Colonic mucosa (tissue), 4 donors: ENCODE data around the gene CD200. TPM values are rescaled to one million over a fixed set of nuclear protein-coding genes. Genes with fewer than 3 reads are reported as not detected.

Experiments used
- DNase-seq: peaks from one replicate; pipeline ENCODE4 v3.0.0-alpha.2; 2020
- H3K27ac ChIP-seq: fragments of 200-600 bp; one replicate; pipeline ENCODE4 v1.8.0; 2021
- H3K27me3 ChIP-seq: fragments of 200-600 bp; one replicate; pipeline ENCODE4 v1.8.0; 2021
- H3K36me3 ChIP-seq: fragments of 200-600 bp; one replicate; pipeline ENCODE4 v1.8.0; 2021
- H3K4me1 ChIP-seq: fragments of 200-600 bp; one replicate; pipeline ENCODE4 v1.8.0; 2021; ENCODE audit warnings: mild to moderate bottlenecking
- H3K4me3 ChIP-seq: fragments of 200-600 bp; one replicate; pipeline ENCODE4 v1.8.0; 2021
- H3K9ac ChIP-seq, 2 donors: one replicate each; pipeline ENCODE4 v1.7.0; 2013; ENCODE audit warnings: control low read depth in 2 of 2, low read depth in 2 of 2, low read length in 2 of 2
- H3K9me3 ChIP-seq: fragments of 200-600 bp; one replicate; pipeline ENCODE4 v1.8.0; 2021
- intact Hi-C: fragments of 100-400 bp; cut with DNase I; formaldehyde crosslinking; loops from one replicate; pipeline ENCODE4 v1.14.1; 2022
- total RNA-seq, 2 donors: library from RNA; stranded (reverse); fragmentation: NEBNext Ultra II Directional in 1 of 2; extraction: Animal tissue kit (Norgen Biotek cat#: 25700) in 1 of 2; gene quantifications; one replicate each; pipeline ENCODE4 v1.2.1, GENCODE V29; 2021
- TF ChIP-seq, protein P1 (sequence below): fragments of 200-600 bp; IDR thresholded peaks from one replicate; pipeline ENCODE4 v1.8.0; 2022; ENCODE audit warnings: antibody characterized with exemption, mild to moderate bottlenecking
- donor health status: healthy.
- donor health status: DM: no; HTN: no; CAD: no.
- donor health status: DM: no; HTN: no; CAD: no.

Gene CD200
- total RNA-seq, 2 donors from 2014 or later, result 7.1 to 7.6 TPM

DNA sequence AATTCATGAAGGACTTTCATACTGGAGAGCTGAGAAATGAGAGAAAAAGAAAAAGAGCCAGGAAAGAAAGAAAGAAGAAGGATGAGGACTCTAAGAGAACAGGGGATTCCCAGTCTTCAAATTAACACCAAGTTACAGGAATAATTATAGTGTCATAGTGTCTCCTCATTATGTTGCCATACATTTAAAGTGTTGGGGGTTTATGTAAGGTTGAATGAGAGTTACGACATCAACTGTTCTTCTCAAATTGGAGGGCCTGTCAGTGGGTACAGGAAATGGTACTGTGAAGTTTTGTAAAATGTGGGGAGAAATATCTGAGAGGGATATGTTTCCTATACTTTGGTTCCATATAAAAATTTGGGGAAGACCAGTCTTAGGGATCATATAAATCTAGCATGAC is 12.3 kb upstream of the CD200 start:
- H3K4me1 ChIP-seq, result no peaks in the 10 kb centered on the region
- TF ChIP-seq, protein P1, sequence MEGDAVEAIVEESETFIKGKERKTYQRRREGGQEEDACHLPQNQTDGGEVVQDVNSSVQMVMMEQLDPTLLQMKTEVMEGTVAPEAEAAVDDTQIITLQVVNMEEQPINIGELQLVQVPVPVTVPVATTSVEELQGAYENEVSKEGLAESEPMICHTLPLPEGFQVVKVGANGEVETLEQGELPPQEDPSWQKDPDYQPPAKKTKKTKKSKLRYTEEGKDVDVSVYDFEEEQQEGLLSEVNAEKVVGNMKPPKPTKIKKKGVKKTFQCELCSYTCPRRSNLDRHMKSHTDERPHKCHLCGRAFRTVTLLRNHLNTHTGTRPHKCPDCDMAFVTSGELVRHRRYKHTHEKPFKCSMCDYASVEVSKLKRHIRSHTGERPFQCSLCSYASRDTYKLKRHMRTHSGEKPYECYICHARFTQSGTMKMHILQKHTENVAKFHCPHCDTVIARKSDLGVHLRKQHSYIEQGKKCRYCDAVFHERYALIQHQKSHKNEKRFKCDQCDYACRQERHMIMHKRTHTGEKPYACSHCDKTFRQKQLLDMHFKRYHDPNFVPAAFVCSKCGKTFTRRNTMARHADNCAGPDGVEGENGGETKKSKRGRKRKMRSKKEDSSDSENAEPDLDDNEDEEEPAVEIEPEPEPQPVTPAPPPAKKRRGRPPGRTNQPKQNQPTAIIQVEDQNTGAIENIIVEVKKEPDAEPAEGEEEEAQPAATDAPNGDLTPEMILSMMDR, result no peak
- no peak overlapping the region for H3K9ac ChIP-seq
- intact Hi-C loops, result no loop called here
- DNase-seq, result no peak
- no peaks in the 10 kb centered on the region for H3K9me3 ChIP-seq
- H3K27ac ChIP-seq, result no peak overlapping the region
- H3K27me3 ChIP-seq, result no peaks in the 10 kb centered on the region
- H3K36me3 ChIP-seq, result no peaks in the 10 kb centered on the region
- H3K4me3 ChIP-seq, result no peak overlapping the region

DNA sequence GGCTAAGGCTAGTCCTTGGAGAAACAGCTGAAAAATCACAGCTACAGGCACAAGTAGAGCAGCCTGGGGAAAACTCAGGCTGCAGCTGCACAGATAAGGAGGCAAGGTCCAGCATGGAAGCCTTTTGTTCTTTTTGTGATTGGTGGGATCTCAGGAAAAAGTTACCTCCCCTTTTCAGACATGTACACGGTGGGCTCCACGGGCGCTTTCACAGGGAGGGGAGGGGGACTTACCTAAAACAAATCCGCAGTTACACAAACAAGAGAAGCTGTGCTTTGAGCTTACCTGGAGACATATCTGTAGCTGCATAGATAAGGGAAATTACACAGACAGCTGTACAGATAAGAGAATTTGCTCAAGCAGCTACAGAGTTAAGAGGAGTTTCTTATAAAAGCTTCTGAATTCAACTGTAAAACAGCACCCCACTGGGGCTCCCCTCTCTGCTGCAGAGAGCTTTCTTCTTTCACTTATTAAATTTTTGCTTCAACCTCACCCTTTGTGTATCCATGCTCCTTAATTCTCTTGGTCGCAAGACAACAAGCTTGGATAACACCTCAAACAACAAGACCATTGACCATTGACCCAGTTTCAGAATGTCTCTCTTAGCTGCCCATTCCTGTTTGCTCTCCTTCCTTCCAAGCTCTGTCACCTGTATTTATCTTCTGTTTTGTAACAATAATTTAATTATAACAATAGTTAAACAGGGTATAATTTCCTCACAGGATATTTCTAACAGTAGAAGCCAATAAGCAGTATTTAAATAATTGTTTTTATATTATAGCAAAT is 10.9 kb upstream of the CD200 start:
- Histone ChIP-seq H3K27me3 (no peaks in the 10 kb centered on the region), H3K4me1 (no peaks in the 10 kb centered on the region), H3K27ac (no peak overlapping the region), H3K36me3 (no peaks in the 10 kb centered on the region), H3K4me3 (no peak overlapping the region), H3K9ac (no peak overlapping the region), H3K9me3 (no peaks in the 10 kb centered on the region)
- intact Hi-C loops, result no loop called here
- DNase-seq, result peak; percentile 27
- TF ChIP-seq, protein P1, result no peak

DNA sequence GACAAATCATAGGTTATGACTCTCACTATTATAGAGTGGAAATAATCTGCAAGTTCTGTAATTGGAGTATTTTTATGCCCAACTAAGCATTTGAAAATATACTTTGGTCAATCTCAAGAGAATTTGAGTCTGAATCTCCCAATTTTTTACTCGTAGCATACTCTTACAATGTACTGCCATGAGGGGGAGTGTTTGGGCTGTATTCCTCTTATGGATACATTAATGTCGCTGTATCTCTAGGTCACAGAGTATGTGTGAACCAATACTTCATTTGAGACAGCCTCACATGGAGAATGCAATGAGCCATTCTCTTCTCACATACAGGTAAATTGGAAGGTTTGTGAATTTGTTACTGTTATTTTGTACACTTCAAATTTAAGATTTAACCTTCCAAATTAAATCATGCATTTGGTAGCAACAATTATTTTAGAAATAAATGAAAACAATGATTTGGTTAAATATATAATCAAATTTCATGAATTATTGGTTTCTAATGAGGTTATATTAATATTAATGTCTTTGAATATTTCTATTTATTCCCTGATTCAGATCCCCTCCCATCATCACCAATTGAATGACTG is 5.5 kb upstream of the CD200 start:
- no peaks in the 10 kb centered on the region for H3K9me3 ChIP-seq
- no peaks in the 10 kb centered on the region for H3K36me3 ChIP-seq
- no peaks in the 10 kb centered on the region for H3K27me3 ChIP-seq
- no peak overlapping the region for H3K27ac ChIP-seq
- intact Hi-C loops, result loop anchor here (2.0 kb wide), 1 partner anchor 193 kb away; no protein-coding TSS in a partner anchor
- H3K4me1 ChIP-seq, result no peaks in the 10 kb centered on the region
- DNase-seq, result peak; percentile 59
- TF ChIP-seq, protein P1, result peak; percentile 53
- no peak overlapping the region for H3K9ac ChIP-seq
- no peak overlapping the region for H3K4me3 ChIP-seq

DNA sequence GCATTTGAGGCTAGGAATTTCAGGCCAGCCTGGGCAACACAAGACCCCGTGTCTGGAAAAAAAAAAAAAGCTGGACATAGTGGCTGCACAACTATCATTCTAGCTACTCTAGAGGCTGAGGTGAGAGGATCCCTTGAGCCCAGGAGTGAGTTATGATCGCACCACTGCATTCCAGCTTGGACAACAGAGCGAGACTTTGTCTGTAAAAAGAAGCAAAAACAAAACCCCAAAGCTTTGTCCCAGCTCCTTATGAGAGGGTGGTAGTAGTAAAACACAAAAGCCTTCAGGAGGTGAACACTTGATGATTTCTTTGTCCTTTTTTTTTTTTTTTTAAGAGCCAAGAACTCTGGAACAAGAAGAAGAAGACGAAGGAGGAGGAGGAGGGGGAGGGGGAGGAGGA is 1.1 kb upstream of the CD200 start:
- TF ChIP-seq, protein P1, result no peak
- no peak for DNase-seq
- no peaks in the 10 kb centered on the region for H3K36me3 ChIP-seq
- H3K27ac ChIP-seq, result no peak overlapping the region
- H3K27me3 ChIP-seq, result no peaks in the 10 kb centered on the region
- H3K9me3 ChIP-seq, result no peaks in the 10 kb centered on the region
- intact Hi-C loops, result loop anchor here (10.0 kb wide), 1 partner anchor 103 kb away; no protein-coding TSS in a partner anchor
- H3K9ac ChIP-seq, result no peak overlapping the region
- no peaks in the 10 kb centered on the region for H3K4me1 ChIP-seq
- no peak overlapping the region for H3K4me3 ChIP-seq

DNA sequence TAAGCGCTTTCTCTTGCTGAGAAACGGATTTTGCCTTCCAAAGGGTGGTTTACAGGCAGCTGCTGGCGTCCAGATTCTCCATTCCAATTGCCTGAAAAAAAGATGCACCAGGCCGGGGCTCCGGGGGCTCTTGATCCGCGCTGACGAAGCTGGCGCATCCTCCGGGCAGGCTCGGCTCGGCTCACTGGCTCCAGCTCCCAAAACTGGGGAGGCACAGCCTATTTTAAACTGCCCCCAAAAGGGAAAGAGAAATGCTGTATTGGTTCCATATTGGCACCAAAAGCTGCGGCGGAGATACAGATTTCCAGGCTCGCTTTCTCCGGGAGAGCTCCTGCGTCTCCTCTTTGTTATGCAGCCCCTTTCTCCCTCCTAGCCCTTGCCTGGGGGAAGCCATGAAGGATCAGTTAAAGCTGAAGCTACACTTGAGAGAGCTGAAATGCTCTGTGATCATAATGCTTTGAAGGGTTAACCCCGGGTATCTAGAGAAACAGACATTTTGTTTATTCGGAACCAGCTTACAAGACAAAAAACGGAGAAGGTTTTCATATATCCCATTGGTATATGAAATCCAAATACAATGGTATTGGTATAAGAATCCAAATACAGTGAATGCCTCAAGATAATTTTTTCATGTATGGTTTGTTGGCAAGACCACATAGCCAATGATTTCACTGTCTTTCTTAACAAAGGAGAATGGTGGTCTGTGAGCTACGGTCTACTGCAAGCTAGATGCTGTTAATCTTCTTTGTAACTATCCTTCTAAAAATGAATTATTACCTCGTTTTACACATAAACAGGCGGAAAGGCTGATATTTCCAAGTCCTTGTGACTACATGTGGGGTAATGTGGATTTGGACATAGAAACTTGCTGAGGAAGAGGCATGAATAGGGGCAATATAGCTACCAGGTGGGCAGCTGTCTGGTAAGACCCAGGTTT is 693 bp downstream of the CD200 start:
- DNase-seq, result peak; percentile 35
- no peaks in the 10 kb centered on the region for H3K4me1 ChIP-seq
- TF ChIP-seq, protein P1, result no peak
- H3K27me3 ChIP-seq, result no peaks in the 10 kb centered on the region
- H3K36me3 ChIP-seq, result no peaks in the 10 kb centered on the region
- no peaks in the 10 kb centered on the region for H3K9me3 ChIP-seq
- intact Hi-C loops, result loop anchor here (10.0 kb wide), 1 partner anchor 101 kb away; no protein-coding TSS in a partner anchor
- peak overlapping the region; percentile 53 for H3K4me3 ChIP-seq
- H3K9ac ChIP-seq, result peak overlapping the region; percentile 49 to 64
- peak overlapping the region; percentile 53 for H3K27ac ChIP-seq
